ENCODE results near the gene AMBRA1. TPM values are rescaled to one million over a fixed set of nuclear protein-coding genes. Genes with fewer than 3 reads are reported as not detected.

AMBRA1 gene
- total RNA-seq, 2 experiments from 2014 or later = 24.6 to 30.7 TPM

DNA sequence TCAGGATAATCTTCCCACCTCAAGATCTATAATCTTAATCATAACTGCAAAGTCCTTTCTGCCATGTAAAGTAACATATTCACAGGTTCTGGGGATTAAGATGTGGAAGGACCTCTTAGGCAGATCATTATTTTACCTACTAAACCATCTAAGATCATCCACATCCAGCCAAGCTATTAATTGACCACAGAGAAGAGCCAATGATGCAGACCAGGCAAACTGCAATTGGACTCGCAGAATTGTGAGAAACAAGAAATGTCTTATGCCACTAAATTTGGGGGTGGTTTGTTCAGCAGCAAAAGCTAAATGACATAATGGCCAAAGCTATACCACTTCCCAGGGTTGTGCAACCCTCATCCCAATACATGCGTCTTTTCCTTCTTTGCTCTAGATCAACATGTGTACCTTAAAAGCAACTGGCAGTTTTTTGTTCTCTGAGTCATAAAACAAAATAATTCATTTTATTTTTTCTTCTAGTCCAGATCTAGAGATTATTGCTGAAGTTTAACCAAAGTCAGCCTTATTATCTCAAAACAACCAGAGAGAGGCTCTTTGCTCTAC, 113.6 kb downstream of the AMBRA1 start:
- CTCF ChIA-PET (ENCODE audit: unreplicated experiment) = no interaction called here
- Histone ChIP-seq H3K4me1 (ENCODE audit: insufficient read depth, low read length, poor library complexity, severe bottlenecking) (no peaks in the 10 kb centered on the region), H3K9me3 (ENCODE audit: low read length) (no peaks in the 10 kb centered on the region), H3K4me3 (ENCODE audit: low read depth, low read length, poor library complexity, severe bottlenecking) (no peak overlapping the region), H3K36me3 (ENCODE audit: insufficient read depth, low read length) (peaks cover 3% of the 10 kb centered on the region; the same call in 1 of the 2 replicates), H3K9me2 (ENCODE audit: insufficient read depth, low read length) (no peaks in the 10 kb centered on the region), H4K20me1 (ENCODE audit: insufficient read depth, low read length) (no peaks in the 10 kb centered on the region), H2AFZ (ENCODE audit: low read length) (no peak overlapping the region), H3K27ac (ENCODE audit: low read depth, low read length, poor library complexity, severe bottlenecking) (no peak overlapping the region), H3K79me2 (ENCODE audit: insufficient read depth, low read depth, low read length) (no peaks in the 10 kb centered on the region), H3K4me2 (ENCODE audit: low read length) (no peak overlapping the region)
- no peak for DNase-seq (ENCODE audit: low spot score)
- intact Hi-C loops (cut with micrococcal nuclease; ENCODE audit: unreplicated experiment) = no loop called here
- no peak for TF ChIP-seq EZH2phosphoT487 (IDR thresholded peaks at IDR 0.05; ENCODE audit: borderline replicate concordance, low read depth, low read length)
- TF ChIP-seq, protein P1, sequence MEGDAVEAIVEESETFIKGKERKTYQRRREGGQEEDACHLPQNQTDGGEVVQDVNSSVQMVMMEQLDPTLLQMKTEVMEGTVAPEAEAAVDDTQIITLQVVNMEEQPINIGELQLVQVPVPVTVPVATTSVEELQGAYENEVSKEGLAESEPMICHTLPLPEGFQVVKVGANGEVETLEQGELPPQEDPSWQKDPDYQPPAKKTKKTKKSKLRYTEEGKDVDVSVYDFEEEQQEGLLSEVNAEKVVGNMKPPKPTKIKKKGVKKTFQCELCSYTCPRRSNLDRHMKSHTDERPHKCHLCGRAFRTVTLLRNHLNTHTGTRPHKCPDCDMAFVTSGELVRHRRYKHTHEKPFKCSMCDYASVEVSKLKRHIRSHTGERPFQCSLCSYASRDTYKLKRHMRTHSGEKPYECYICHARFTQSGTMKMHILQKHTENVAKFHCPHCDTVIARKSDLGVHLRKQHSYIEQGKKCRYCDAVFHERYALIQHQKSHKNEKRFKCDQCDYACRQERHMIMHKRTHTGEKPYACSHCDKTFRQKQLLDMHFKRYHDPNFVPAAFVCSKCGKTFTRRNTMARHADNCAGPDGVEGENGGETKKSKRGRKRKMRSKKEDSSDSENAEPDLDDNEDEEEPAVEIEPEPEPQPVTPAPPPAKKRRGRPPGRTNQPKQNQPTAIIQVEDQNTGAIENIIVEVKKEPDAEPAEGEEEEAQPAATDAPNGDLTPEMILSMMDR (conservative IDR thresholded peaks at IDR 0.05; ENCODE audit: low read length) = no peak
- no TSS peak for BruUV-seq (replicated peaks)
- POLR2A ChIA-PET = no interaction called here

DNA sequence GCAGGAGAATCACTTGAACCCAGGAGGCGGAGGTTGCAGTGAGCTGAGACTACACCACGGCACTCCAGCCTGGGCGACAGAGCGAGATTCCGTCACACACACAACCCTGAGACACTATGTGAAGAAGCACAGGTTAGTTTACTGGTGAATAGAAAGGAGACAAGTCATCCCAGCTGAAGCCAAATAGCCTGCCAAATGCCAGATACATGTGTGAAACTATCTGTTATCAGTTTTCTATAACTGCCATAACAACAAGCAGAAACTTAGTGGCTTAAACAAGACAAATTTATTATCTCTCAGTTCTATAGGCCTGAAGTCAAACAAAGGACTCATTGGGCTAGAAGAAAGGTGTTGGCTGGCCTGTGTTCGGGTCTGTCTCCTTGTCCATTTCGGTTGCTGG, 114.2 kb downstream of the AMBRA1 start:
- no peak for TF ChIP-seq EZH2phosphoT487 (IDR thresholded peaks at IDR 0.05; ENCODE audit: borderline replicate concordance, low read depth, low read length)
- TF ChIP-seq, protein P1 (conservative IDR thresholded peaks at IDR 0.05; ENCODE audit: low read length) = no peak

DNA sequence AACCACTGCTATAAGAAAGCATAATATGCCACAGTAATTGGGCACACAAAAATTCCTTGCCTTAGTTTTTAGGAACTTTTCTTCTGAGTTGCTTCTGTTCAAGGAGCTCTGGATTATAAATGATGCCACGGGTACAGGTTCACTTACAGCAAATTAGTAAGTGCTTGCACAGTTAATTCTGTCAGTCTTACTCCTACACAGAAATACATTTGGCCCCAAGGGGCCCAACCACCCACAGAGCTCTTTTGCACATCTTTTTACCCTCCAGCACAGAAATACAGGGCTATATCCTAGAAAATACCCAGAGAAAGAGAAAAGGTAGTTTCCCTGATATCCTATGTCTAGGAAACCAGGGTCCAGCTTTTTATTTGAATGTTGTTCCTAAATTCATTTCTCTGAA, 115.6 kb downstream of the AMBRA1 start:
- Histone ChIP-seq H3K27ac (ENCODE audit: low read depth, low read length, poor library complexity, severe bottlenecking) (no peak overlapping the region), H3K4me1 (ENCODE audit: insufficient read depth, low read length, poor library complexity, severe bottlenecking) (no peaks in the 10 kb centered on the region), H4K20me1 (ENCODE audit: insufficient read depth, low read length) (no peaks in the 10 kb centered on the region), H3K36me3 (ENCODE audit: insufficient read depth, low read length) (no peaks in the 10 kb centered on the region), H3K4me2 (ENCODE audit: low read length) (no peak overlapping the region), H3K9me2 (ENCODE audit: insufficient read depth, low read length) (no peaks in the 10 kb centered on the region), H3K79me2 (ENCODE audit: insufficient read depth, low read depth, low read length) (no peaks in the 10 kb centered on the region), H3K4me3 (ENCODE audit: low read depth, low read length, poor library complexity, severe bottlenecking) (no peak overlapping the region), H2AFZ (ENCODE audit: low read length) (no peak overlapping the region), H3K9me3 (ENCODE audit: low read length) (no peaks in the 10 kb centered on the region)
- TF ChIP-seq, protein P1 (conservative IDR thresholded peaks at IDR 0.05; ENCODE audit: low read length) = no peak
- no peak for TF ChIP-seq EZH2phosphoT487 (IDR thresholded peaks at IDR 0.05; ENCODE audit: borderline replicate concordance, low read depth, low read length)
- no TSS peak for BruUV-seq (replicated peaks)
- DNase-seq (ENCODE audit: low spot score) = no peak
- intact Hi-C loops (cut with micrococcal nuclease; ENCODE audit: unreplicated experiment) = no loop called here
- CTCF ChIA-PET (ENCODE audit: unreplicated experiment) = interaction anchor here (1.5 kb wide), 1 partner anchor 12 kb away, joined by 7 read pairs; no protein-coding TSS in a partner anchor
- POLR2A ChIA-PET = interaction anchor here (0.6 to 1.1 kb wide), 9 partner anchors 9 to 1028 kb away, joined by 3 to 6 read pairs (median 5); no protein-coding TSS in a partner anchor

More for the DNA sequence above, 114.2 kb downstream of the AMBRA1 start:
- Histone ChIP-seq H3K4me1 (ENCODE audit: insufficient read depth, low read length, poor library complexity, severe bottlenecking) (no peaks in the 10 kb centered on the region), H3K36me3 (ENCODE audit: insufficient read depth, low read length) (peaks cover 3% of the 10 kb centered on the region; the same call in 1 of the 2 replicates), H3K4me2 (ENCODE audit: low read length) (no peak overlapping the region), H3K27ac (ENCODE audit: low read depth, low read length, poor library complexity, severe bottlenecking) (no peak overlapping the region), H3K4me3 (ENCODE audit: low read depth, low read length, poor library complexity, severe bottlenecking) (no peak overlapping the region), H4K20me1 (ENCODE audit: insufficient read depth, low read length) (no peaks in the 10 kb centered on the region), H2AFZ (ENCODE audit: low read length) (no peak overlapping the region), H3K9me3 (ENCODE audit: low read length) (no peaks in the 10 kb centered on the region), H3K9me2 (ENCODE audit: insufficient read depth, low read length) (no peaks in the 10 kb centered on the region), H3K79me2 (ENCODE audit: insufficient read depth, low read depth, low read length) (no peaks in the 10 kb centered on the region)
- POLR2A ChIA-PET = no interaction called here
- intact Hi-C loops (cut with micrococcal nuclease; ENCODE audit: unreplicated experiment) = no loop called here
- CTCF ChIA-PET (ENCODE audit: unreplicated experiment) = no interaction called here
- BruUV-seq (replicated peaks) = no TSS peak
- DNase-seq (ENCODE audit: low spot score) = no peak
